K562 (cell line): ENCODE data around the gene DENND1A. TPM values are rescaled to one million over a fixed set of nuclear protein-coding genes. Genes with fewer than 3 reads are reported as not detected.
A peak's percentile ranks its signal among the peaks of the same experiment; 100 is the strongest.

Experiments
- ARID2 ChIP-seq: fragments of 450-650 bp; IDR thresholded peaks from 2 replicates; pipeline ENCODE4 v1.6.1; 2017; ENCODE audit warnings: antibody characterized with exemption, mild to moderate bottlenecking
- CBFA2T3 ChIP-seq: fragments of 450-650 bp; IDR thresholded peaks from 2 replicates; pipeline ENCODE4 v1.6.1; 2017
- CC2D1A ChIP-seq: fragments of 450-650 bp; IDR thresholded peaks from 2 replicates; pipeline ENCODE4 v1.6.1; 2017; ENCODE audit warnings: mild to moderate bottlenecking
- CHD2 ChIP-seq: IDR thresholded peaks from 2 replicates; pipeline ENCODE4 v1.6.1; 2011; ENCODE audit warnings: low read depth, low read length
- DEAF1 ChIP-seq: fragments of 450-650 bp; formaldehyde crosslinking; IDR thresholded peaks from 2 replicates; pipeline ENCODE4 v1.4.0; 2020; ENCODE audit warnings: mild to moderate bottlenecking, moderate library complexity
- E2F3 ChIP-seq: fragments of 250-450 bp; sonication (Bioruptor Pico); IDR thresholded peaks from 2 replicates; pipeline ENCODE4 v1.4.0; 2020; ENCODE audit warnings: mild to moderate bottlenecking
- HMGXB4 ChIP-seq: sonication (generic); formaldehyde crosslinking; IDR thresholded peaks from 2 replicates; pipeline ENCODE4 v1.8.1; 2023; ENCODE audit warnings: mild to moderate bottlenecking, missing genetic modification reagents
- KHSRP ChIP-seq: fragments of 450-650 bp; IDR thresholded peaks from 2 replicates; pipeline ENCODE4 v1.6.1; 2017
- KLF16 ChIP-seq: IDR thresholded peaks from 2 replicates; pipeline ENCODE4 v1.6.1; 2016; ENCODE audit warnings: antibody characterized with exemption
- MCM5 ChIP-seq: fragments of 450-650 bp; IDR thresholded peaks from 2 replicates; pipeline ENCODE4 v1.6.1; 2016; ENCODE audit warnings: low read depth
- MNT ChIP-seq, 2 experiments: fragments of 450-650 bp; conservative IDR thresholded peaks; 2 replicates each; pipeline ENCODE4 v1.6.1; 2017; ENCODE audit warnings: mild to moderate bottlenecking in 2 of 2, moderate library complexity in 2 of 2
- MTA2 ChIP-seq: fragments of 450-650 bp; IDR thresholded peaks from 2 replicates; pipeline ENCODE4 v1.6.1; 2016; ENCODE audit warnings: low read depth
- NCOA2 ChIP-seq, 2 experiments: fragments of 450-650 bp; IDR thresholded peaks; 2 replicates each; pipeline ENCODE4 v1.6.1; 2018; ENCODE audit warnings: mild to moderate bottlenecking in 2 of 2, moderate library complexity in 1 of 2; ENCODE audit not compliant: partially characterized antibody in 2 of 2
- NFRKB ChIP-seq: fragments of 450-650 bp; IDR thresholded peaks from 2 replicates; pipeline ENCODE4 v1.6.1; 2016; ENCODE audit warnings: low read depth
- NONO ChIP-seq, 2 experiments: fragments of 200-400 bp in 1 of 2; fragments of 450-650 bp in 1 of 2; formaldehyde crosslinking in 1 of 2; IDR thresholded peaks; 2 replicates each; pipeline ENCODE4 v1.6.1; 2017; ENCODE audit warnings: low read depth in 2 of 2, mild to moderate bottlenecking in 2 of 2, moderate library complexity in 2 of 2, low read length in 1 of 2
- PCBP1 ChIP-seq: fragments of 200-400 bp; formaldehyde crosslinking; IDR thresholded peaks from 2 replicates; pipeline ENCODE4 v1.6.1; 2018; ENCODE audit warnings: mild to moderate bottlenecking, low read depth, low read length; ENCODE audit not compliant: poor library complexity, severe bottlenecking
- RAD51 ChIP-seq: fragments of 450-650 bp; IDR thresholded peaks from 2 replicates; pipeline ENCODE4 v1.7.1; 2016; ENCODE audit warnings: low read depth, mild to moderate bottlenecking, borderline replicate concordance
- RUNX1 ChIP-seq: sonication (generic); IDR thresholded peaks from 2 replicates; pipeline ENCODE4 v1.6.1; 2016; ENCODE audit warnings: antibody characterized with exemption, low read depth
- STAG1 ChIP-seq: sonication (generic); formaldehyde crosslinking; IDR thresholded peaks from 2 replicates; pipeline ENCODE4 v1.5.0; 2020; ENCODE audit warnings: missing genetic modification reagents, borderline replicate concordance
- TAF1 ChIP-seq: IDR thresholded peaks from 2 replicates; pipeline ENCODE4 v1.6.1; 2011; ENCODE audit warnings: mild to moderate bottlenecking, low read length, moderate library complexity; ENCODE audit not compliant: insufficient read depth, control insufficient read depth, severe bottlenecking; ENCODE audit errors: extremely low read depth
- TCF7L2 ChIP-seq: fragments of 150-350 bp; IDR thresholded peaks from 2 replicates; pipeline ENCODE4 v1.6.1; 2016; ENCODE audit warnings: low read depth, mild to moderate bottlenecking, low read length, moderate library complexity
- TEAD4 ChIP-seq, 2 experiments: sonication (generic) in 1 of 2; formaldehyde crosslinking in 1 of 2; IDR thresholded peaks; 2 replicates each; pipeline versions ENCODE4 v1.6.1 to v1.8.0; 2012 to 2022; ENCODE audit warnings: borderline replicate concordance in 1 of 2, inconsistent platforms in 1 of 2, low read length in 1 of 2, mild to moderate bottlenecking in 1 of 2, missing genetic modification reagents in 1 of 2
- VEZF1 ChIP-seq: fragments of 200-800 bp; sonication (Bioruptor generic); IDR thresholded peaks from 2 replicates; pipeline ENCODE4 v1.6.1; 2017; ENCODE audit warnings: missing genetic modification characterization, missing compliant biosample characterization
- ZNF717 ChIP-seq: fragments of 250-450 bp; sonication (Bioruptor Pico); IDR thresholded peaks from 2 replicates; pipeline ENCODE4 v1.5.0; 2021
- polyA plus RNA-seq, 8 experiments: library from polyadenylated mRNA; depleted of rRNA in 4 of 8; stranded (reverse) in 5 of 8; unstranded in 3 of 8; fragments of >200 nt; fragmentation: Nextera tagmentation in 2 of 8; fragmentation: Illumina TruSeq in 1 of 8; extraction: Ambion mirVana in 2 of 8; extraction: Trizol in 1 of 8; gene quantifications; 2 replicates each; pipeline versions ENCODE4 v1.2.1 to v1.2.3, GENCODE V29; 2011 to 2014; ENCODE audit warnings: inconsistent platforms in 1 of 8, missing spikeins in 1 of 8
- total RNA-seq, 7 experiments: library from RNA; depleted of rRNA in 6 of 7; stranded (reverse); fragments of >200 nt in 6 of 7; fragmentation: Illumina TruSeq in 2 of 7; extraction: Trizol in 2 of 7; gene quantifications; 2 replicates each; pipeline versions ENCODE4 v1.2.1 to v1.2.3, GENCODE V29; 2011 to 2021; ENCODE audit warnings: low replicate concordance in 1 of 7

Gene DENND1A
- total and polyA plus RNA-seq, 9 of the 15 experiments (the other 6 are each of a cell fraction or from before 2014, with no cell fraction given) = 7.6 to 29.5 (median 15.7) TPM

GRCh38 chr9:123353984-123354591, 575.8 kb downstream of the DENND1A start (continued):
- TF ChIP-seq NONO (IDR thresholded peaks at IDR 0.05; ENCODE audit: low read depth in 2 of 2, low read length in 1 of 2) = no peak
- TF ChIP-seq CC2D1A = peak; percentile 85
- peak; percentile 89 for TF ChIP-seq VEZF1 (CRISPR knock-in tag)
- no peak for TF ChIP-seq NFRKB
- no peak for TF ChIP-seq PCBP1
- TF ChIP-seq STAG1 = peak; percentile 96
- TF ChIP-seq KLF16 = peak; percentile 29; the same call in 1 of the 2 replicates
- peak in 1 of 2 experiments; percentile 58; a peak in 2 of 4 replicates for TF ChIP-seq MNT (conservative IDR thresholded peaks at IDR 0.05)
- TF ChIP-seq CHD2 = no peak
- TF ChIP-seq ARID2 = peak; percentile 90
- no peak for TF ChIP-seq MTA2
- TF ChIP-seq KHSRP = no peak
- peak; percentile 88 for TF ChIP-seq DEAF1
- TF ChIP-seq NCOA2 (IDR thresholded peaks at IDR 0.05; ENCODE audit: partially characterized antibody in 2 of 2) = no peak
- TF ChIP-seq ZNF717 = no peak
- no peak for TF ChIP-seq MCM5
- no peak for TF ChIP-seq HMGXB4 (CRISPR knock-in tag)
- no peak for TF ChIP-seq TAF1
- no peak for TF ChIP-seq E2F3 (CRISPR knock-in tag)
- no peak for TF ChIP-seq CBFA2T3
- peak; percentile 26; the same call in 1 of the 2 replicates for TF ChIP-seq RAD51
- no peak for TF ChIP-seq RUNX1
- TF ChIP-seq TCF7L2 = no peak
- no peak for TF ChIP-seq TEAD4 (IDR thresholded peaks at IDR 0.05; ENCODE audit: low read length)
- TF ChIP-seq TEAD4 (CRISPR knock-in tag; IDR thresholded peaks at IDR 0.05; ENCODE audit: borderline replicate concordance) = no peak
